DOHH2 (cell line): ENCODE measurements around the gene CLIC4.

Experiments
- H3F3A ChIP-seq: fragments of 200-600 bp; sonication (generic), shearing (Covaris generic); 2 replicates; pipeline ENCODE4 v1.6.0; 2016; ENCODE audit warnings: antibody characterized with exemption, mild to moderate bottlenecking; ENCODE audit not compliant: control insufficient read depth, insufficient read depth
- H3K27ac ChIP-seq: fragments of 200-600 bp; sonication (generic); 2 replicates; pipeline ENCODE4 v1.5.1; 2014; ENCODE audit warnings: low read depth, mild to moderate bottlenecking, low read length, moderate library complexity
- H3K27me3 ChIP-seq: fragments of 200-600 bp; sonication (generic); 2 replicates; pipeline ENCODE4 v1.6.1; 2014; ENCODE audit warnings: mild to moderate bottlenecking, low read length, mixed read lengths; ENCODE audit not compliant: control insufficient read depth
- H3K36me3 ChIP-seq: fragments of 200-600 bp; sonication (generic); 2 replicates; pipeline ENCODE4 v1.6.1; 2014; ENCODE audit warnings: mild to moderate bottlenecking, low read length, moderate library complexity, mixed read lengths; ENCODE audit not compliant: control insufficient read depth
- H3K4me1 ChIP-seq: fragments of 200-600 bp; sonication (generic); 2 replicates; pipeline ENCODE4 v1.6.1; 2014; ENCODE audit warnings: mild to moderate bottlenecking, low read length, mixed read lengths; ENCODE audit not compliant: control insufficient read depth
- H3K4me2 ChIP-seq: fragments of 200-600 bp; sonication (generic); 2 replicates; pipeline ENCODE4 v1.6.0; 2014; ENCODE audit warnings: mild to moderate bottlenecking, low read length, moderate library complexity
- H3K4me3 ChIP-seq: fragments of 200-600 bp; sonication (generic); 2 replicates; pipeline ENCODE4 v1.5.1; 2014; ENCODE audit warnings: mild to moderate bottlenecking, low read length, mixed read lengths
- H3K79me2 ChIP-seq: fragments of 200-600 bp; sonication (generic); 2 replicates; pipeline ENCODE4 v1.6.1; 2014; ENCODE audit warnings: mild to moderate bottlenecking, low read length, mixed read lengths; ENCODE audit not compliant: control insufficient read depth
- H3K9me2 ChIP-seq: fragments of 200-600 bp; sonication (generic); replicated peaks from 2 replicates; pipeline ENCODE4 v1.6.1; 2014; ENCODE audit warnings: mild to moderate bottlenecking, low read length, mixed read lengths; ENCODE audit not compliant: control insufficient read depth
- H3K9me3 ChIP-seq: fragments of 200-600 bp; sonication (generic); 2 replicates; pipeline ENCODE4 v1.6.1; 2014; ENCODE audit warnings: antibody characterized with exemption, low read length, mixed read lengths; ENCODE audit not compliant: control insufficient read depth, insufficient read depth
- H4K20me1 ChIP-seq: fragments of 200-600 bp; sonication (generic); 2 replicates; pipeline ENCODE4 v1.6.0; 2014; ENCODE audit warnings: low read depth, mild to moderate bottlenecking, antibody characterized with exemption, low read length, moderate library complexity; ENCODE audit not compliant: control insufficient read depth, insufficient read depth
- CTCF ChIP-seq: fragments of 200-600 bp; sonication (generic); IDR thresholded peaks from one replicate; pipeline ENCODE4 v1.5.1; 2014; ENCODE audit warnings: antibody characterized with exemption, mild to moderate bottlenecking, low read depth, low read length; ENCODE audit not compliant: poor library complexity, severe bottlenecking
- EZH2phosphoT487 ChIP-seq: fragments of 200-600 bp; sonication (generic); IDR thresholded peaks from 2 replicates; pipeline ENCODE4 v1.6.1; 2017; ENCODE audit warnings: borderline replicate concordance, mild to moderate bottlenecking, antibody characterized with exemption, low read length, moderate library complexity, mixed read lengths

Gene CLIC4

GRCh38 chr1:24825174-24825573 is 79.9 kb downstream of the CLIC4 start:
- no peak overlapping the region for H3K4me2 ChIP-seq
- H3K4me1 ChIP-seq, result peaks cover 96% of the 10 kb centered on the region
- H3K79me2 ChIP-seq, result peaks cover 82% of the 10 kb centered on the region
- H3K4me3 ChIP-seq, result no peak overlapping the region
- no peaks in the 10 kb centered on the region for H3K9me2 ChIP-seq
- peaks cover 28% of the 10 kb centered on the region for H3F3A ChIP-seq
- 0 out of 2 replicates have a peak, but pooled peaks cover 3% of the 10 kb centered on the region for H4K20me1 ChIP-seq
- H3K27me3 ChIP-seq, result no peaks in the 10 kb centered on the region
- H3K9me3 ChIP-seq, result no peaks in the 10 kb centered on the region
- H3K27ac ChIP-seq, result peak overlapping the region; percentile 11; the same call in 1 of the 2 replicates
- TF ChIP-seq CTCF (no peak), EZH2phosphoT487 (no peak)
- H3K36me3 ChIP-seq, result peaks cover 26% of the 10 kb centered on the region

- Histone ChIP-seq H4K20me1 (peaks cover 8% of the 10 kb centered on the region; the same call in 1 of the 2 replicates), H3K9me2 (no peaks in the 10 kb centered on the region), H3F3A (peaks cover 25% of the 10 kb centered on the region), H3K79me2 (peaks cover 83% of the 10 kb centered on the region), H3K4me3 (no peak overlapping the region), H3K9me3 (no peaks in the 10 kb centered on the region), H3K36me3 (peaks cover 23% of the 10 kb centered on the region), H3K4me2 (peak overlapping the region; percentile 52), H3K27me3 (no peaks in the 10 kb centered on the region), H3K27ac (no peak overlapping the region), H3K4me1 (peaks cover 88% of the 10 kb centered on the region)
- TF ChIP-seq CTCF (no peak), EZH2phosphoT487 (no peak)
Observed at GRCh38 chr1:24826510-24826909, 81.3 kb downstream of the CLIC4 start.

- H3K27ac ChIP-seq, result peak overlapping the region; percentile 8; the same call in 1 of the 2 replicates
Observed at GRCh38 chr1:24827379-24828135, 82.3 kb downstream of the CLIC4 start.

More at GRCh38 chr1:24827379-24828135, 82.3 kb downstream of the CLIC4 start:
- Histone ChIP-seq H3K9me3 (no peaks in the 10 kb centered on the region), H3K79me2 (peaks cover 77% of the 10 kb centered on the region), H3K9me2 (no peaks in the 10 kb centered on the region), H3F3A (peaks cover 25% of the 10 kb centered on the region), H4K20me1 (peaks cover 12% of the 10 kb centered on the region; the same call in 1 of the 2 replicates), H3K36me3 (peaks cover 24% of the 10 kb centered on the region), H3K27me3 (no peaks in the 10 kb centered on the region), H3K4me3 (peak overlapping the region; percentile 24), H3K4me2 (peak overlapping the region; percentile 52), H3K4me1 (peaks cover 81% of the 10 kb centered on the region)
- TF ChIP-seq CTCF (no peak), EZH2phosphoT487 (no peak)
